GM12874 (cell line): Measurements from ENCODE around the gene KCTD18.

Experiments
- TF ChIP-seq, protein P1 (sequence below): IDR thresholded peaks from 2 replicates; pipeline ENCODE4 v1.5.1; 2011; ENCODE audit warnings: low read depth, mild to moderate bottlenecking, control low read depth, low read length, moderate library complexity; ENCODE audit not compliant: insufficient read depth

KCTD18 gene

DNA sequence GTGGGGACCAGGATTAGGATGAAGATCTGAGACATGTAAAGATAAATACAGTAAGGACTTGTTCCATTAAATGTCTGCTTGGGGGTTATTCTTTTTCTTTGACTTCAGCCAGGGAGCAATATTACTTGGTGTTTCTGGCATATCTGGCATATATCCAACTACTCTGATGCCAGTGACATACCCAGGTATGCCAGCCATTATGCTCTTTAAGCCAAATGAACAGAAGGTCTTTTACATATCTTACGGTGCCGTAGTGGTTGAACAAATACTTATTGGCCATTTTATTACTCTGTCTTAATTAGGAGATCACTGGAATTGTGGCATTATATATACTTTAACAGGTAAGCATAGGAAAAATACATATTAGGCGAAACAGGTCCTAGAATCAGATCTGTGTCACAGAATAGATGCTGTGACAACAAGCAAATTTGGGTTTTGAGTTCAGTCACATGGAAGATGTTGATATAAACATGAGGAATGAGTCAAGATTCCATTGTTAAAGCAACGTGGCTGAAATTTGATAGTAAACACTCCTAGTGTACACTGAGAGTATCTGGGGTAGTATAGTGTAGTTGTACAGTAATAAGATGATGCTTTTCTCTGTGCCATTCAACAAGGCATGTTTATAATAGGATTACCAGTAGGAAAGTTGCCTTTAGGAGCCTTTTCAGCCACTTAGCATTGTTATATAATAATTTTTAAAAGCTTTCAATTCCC lies 62.6 kb downstream of the KCTD18 start:
- TF ChIP-seq, protein P1, sequence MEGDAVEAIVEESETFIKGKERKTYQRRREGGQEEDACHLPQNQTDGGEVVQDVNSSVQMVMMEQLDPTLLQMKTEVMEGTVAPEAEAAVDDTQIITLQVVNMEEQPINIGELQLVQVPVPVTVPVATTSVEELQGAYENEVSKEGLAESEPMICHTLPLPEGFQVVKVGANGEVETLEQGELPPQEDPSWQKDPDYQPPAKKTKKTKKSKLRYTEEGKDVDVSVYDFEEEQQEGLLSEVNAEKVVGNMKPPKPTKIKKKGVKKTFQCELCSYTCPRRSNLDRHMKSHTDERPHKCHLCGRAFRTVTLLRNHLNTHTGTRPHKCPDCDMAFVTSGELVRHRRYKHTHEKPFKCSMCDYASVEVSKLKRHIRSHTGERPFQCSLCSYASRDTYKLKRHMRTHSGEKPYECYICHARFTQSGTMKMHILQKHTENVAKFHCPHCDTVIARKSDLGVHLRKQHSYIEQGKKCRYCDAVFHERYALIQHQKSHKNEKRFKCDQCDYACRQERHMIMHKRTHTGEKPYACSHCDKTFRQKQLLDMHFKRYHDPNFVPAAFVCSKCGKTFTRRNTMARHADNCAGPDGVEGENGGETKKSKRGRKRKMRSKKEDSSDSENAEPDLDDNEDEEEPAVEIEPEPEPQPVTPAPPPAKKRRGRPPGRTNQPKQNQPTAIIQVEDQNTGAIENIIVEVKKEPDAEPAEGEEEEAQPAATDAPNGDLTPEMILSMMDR: no peak

DNA sequence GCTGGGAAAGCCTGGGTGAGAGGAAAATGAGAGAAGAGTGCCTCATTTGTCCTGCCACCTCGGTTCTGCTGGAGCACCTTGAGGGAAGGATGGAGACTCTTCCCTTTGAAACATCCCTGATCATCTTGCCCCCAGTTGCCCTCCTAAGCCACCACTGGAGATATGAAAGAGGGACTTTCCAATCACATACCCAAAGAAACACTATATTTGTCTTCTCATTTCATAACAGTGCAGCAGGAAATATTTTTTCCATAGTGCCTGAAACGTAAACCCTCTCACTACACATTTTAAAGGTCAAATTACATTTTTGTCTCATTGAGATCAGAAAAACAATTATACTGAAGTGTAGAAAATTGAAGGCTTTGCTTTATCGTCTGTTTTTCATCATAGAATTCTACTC lies 63.3 kb downstream of the KCTD18 start:
- TF ChIP-seq, protein P1: no peak

DNA sequence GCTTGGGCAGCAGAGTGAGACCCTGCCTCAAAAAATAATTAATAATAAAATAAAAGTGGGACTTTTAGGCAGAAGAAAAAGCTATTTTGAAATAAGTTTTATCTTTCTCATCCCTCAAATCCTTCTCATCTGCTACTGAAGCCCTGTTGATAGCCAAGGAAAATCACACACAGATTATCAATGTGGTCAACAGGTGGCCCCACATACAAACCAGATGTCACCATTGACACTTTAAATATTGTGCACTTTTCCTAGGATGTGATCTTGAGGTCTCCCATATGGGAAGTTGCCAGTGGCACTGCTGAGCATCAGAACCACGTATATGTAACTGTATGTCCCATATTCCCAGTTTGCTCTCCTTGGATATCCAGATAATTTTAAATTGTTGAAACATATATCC lies 64.6 kb downstream of the KCTD18 start:
- TF ChIP-seq, protein P1: no peak

DNA sequence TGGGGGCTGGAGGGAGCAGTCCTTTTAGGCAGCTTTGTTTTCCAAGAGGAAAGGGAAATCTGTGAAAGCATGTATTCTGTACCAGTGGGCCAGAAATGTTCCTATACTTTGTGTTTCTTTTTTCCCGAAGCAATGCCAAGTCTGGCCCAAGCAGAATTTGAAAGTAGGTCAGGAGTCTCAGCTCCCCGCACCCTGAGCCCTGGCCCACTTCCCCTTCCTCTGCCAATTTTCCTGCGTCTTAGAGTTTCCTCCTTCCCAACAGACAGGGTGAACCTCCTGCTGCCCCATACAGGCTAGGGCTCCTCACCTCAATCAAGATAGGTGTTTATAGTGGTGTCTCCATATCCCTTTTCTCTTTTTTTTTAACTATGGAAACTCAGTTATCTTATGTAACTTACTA lies 65.3 kb downstream of the KCTD18 start:
- TF ChIP-seq, protein P1: no peak

DNA sequence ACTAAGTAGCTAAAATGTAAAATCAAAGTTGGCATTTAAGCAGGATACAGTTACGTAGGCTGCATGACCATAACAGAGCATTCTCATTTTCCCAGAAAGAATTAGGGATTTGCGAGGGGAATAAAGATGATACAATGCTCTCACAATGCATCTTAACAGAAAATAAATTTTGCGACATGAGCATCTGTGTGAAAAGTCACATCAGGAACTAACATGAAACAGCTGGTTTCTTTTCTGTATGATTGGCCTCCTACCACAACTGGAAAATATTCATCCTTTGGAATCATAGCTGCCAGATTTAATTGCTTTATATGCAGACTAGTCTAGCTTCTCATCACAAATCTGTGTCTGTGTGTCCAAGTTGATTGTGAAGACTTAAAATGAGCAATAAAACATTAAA lies 66.0 kb downstream of the KCTD18 start:
- TF ChIP-seq, protein P1: no peak

DNA sequence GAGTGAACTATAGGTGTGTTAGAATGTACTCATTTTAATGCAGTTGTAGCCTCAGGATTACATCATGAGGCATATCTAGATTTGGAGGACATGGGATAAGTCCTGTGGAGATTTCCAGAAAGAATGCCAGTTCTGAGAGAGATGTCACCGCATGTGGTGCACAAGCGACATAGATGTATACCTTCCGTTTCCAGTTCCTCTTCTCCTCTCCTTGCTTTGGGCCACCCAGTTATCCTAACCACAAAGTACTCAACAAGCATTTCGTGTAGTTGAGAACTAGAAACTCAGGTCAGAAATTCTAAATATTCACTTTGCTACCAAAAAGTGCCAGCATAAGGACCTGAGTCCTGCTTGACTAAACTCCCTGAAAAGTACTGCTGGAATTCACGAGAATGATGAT lies 66.5 kb downstream of the KCTD18 start:
- TF ChIP-seq, protein P1: no peak

DNA sequence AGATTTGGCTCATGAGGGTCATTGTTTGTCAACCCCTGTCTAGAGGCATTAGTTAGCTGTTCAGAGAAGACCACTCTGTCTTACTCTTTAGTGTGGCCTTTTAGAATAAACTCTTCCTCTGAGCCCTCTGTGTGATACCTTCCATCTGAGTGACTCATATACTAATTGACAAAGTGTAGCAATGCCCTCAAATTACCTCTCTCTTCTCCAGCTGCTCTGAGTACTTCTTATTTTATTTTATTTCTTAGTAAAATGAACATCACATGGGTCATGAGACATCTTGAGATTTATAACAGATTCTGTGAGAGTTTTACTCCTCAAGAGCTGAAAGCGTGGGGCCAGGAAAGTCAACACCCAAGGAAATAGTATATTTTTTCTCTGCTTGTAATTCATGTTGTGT lies 67.4 kb downstream of the KCTD18 start:
- TF ChIP-seq, protein P1: no peak
